Hepatocyte (in vitro differentiated cells): Measurements from ENCODE around the gene HIP1R. TPM values are rescaled to one million over a fixed set of nuclear protein-coding genes. Genes with fewer than 3 reads are reported as not detected.

Experiments
- DNase-seq: peaks from one replicate; pipeline ENCODE4 v3.0.0-alpha.2; 2016; ENCODE audit warnings: low spot score
- H2AFZ ChIP-seq: fragments of 200-600 bp; sonication (generic); 2 replicates; pipeline ENCODE4 v1.6.0; 2016; ENCODE audit warnings: antibody characterized with exemption, mild to moderate bottlenecking
- H3K27ac ChIP-seq: fragments of 200-600 bp; sonication (generic); 2 replicates; pipeline ENCODE4 v1.5.1; 2016; ENCODE audit warnings: mild to moderate bottlenecking
- H3K27me3 ChIP-seq: fragments of 200-600 bp; sonication (generic); 2 replicates; pipeline ENCODE4 v1.6.1; 2016
- H3K36me3 ChIP-seq: fragments of 200-600 bp; sonication (generic); replicated peaks from 2 replicates; pipeline ENCODE4 v1.5.1; 2016; ENCODE audit warnings: low read depth; ENCODE audit not compliant: insufficient read depth
- H3K4me1 ChIP-seq: fragments of 200-600 bp; sonication (generic); 2 replicates; pipeline ENCODE4 v1.5.1; 2016; ENCODE audit warnings: mild to moderate bottlenecking, moderate library complexity; ENCODE audit not compliant: insufficient read depth
- H3K4me2 ChIP-seq: fragments of 200-600 bp; sonication (generic); 2 replicates; pipeline ENCODE4 v1.6.0; 2016
- H3K4me3 ChIP-seq: fragments of 200-600 bp; sonication (generic); 2 replicates; pipeline ENCODE4 v1.5.1; 2016; ENCODE audit warnings: mild to moderate bottlenecking
- H3K79me2 ChIP-seq: fragments of 200-600 bp; sonication (generic); 2 replicates; pipeline ENCODE4 v1.6.0; 2017; ENCODE audit warnings: mild to moderate bottlenecking
- H3K9me2 ChIP-seq: fragments of 200-600 bp; sonication (generic); replicated peaks from 2 replicates; pipeline ENCODE4 v1.6.0; 2017; ENCODE audit warnings: mild to moderate bottlenecking; ENCODE audit not compliant: insufficient read depth
- H3K9me3 ChIP-seq: fragments of 200-600 bp; sonication (generic); 2 replicates; pipeline ENCODE4 v1.5.1; 2016; ENCODE audit warnings: low read depth, mild to moderate bottlenecking
- H4K20me1 ChIP-seq: fragments of 200-600 bp; sonication (generic); 2 replicates; pipeline ENCODE4 v1.6.0; 2016; ENCODE audit warnings: mild to moderate bottlenecking; ENCODE audit not compliant: insufficient read depth, poor library complexity, severe bottlenecking
- EZH2 ChIP-seq: fragments of 200-600 bp; sonication (generic); IDR thresholded peaks from 2 replicates; pipeline ENCODE4 v1.6.1; 2016; ENCODE audit warnings: antibody characterized with exemption, mild to moderate bottlenecking, borderline replicate concordance
- EZH2phosphoT487 ChIP-seq: fragments of 200-600 bp; sonication (generic); IDR thresholded peaks from one replicate; pipeline ENCODE4 v1.6.1; 2018; ENCODE audit warnings: antibody characterized with exemption, mild to moderate bottlenecking, low read depth, moderate library complexity; ENCODE audit not compliant: unreplicated experiment, severe bottlenecking
- WGBS: methylation state at CpG from one replicate; pipeline ENCODE4 v1.1.6; 2016; ENCODE audit warnings: low lambda C conversion rate; ENCODE audit errors: missing lambda C conversion rate; 5-methylcytosine and 5-hydroxymethylcytosine counted together
- polyA plus RNA-seq: library from polyadenylated mRNA; unstranded; fragments of >200 nt; fragmentation: Nextera tagmentation; extraction: Ambion mirVana; gene quantifications from 2 replicates; pipeline ENCODE4 v1.2.1, GENCODE V29; 2016
- total RNA-seq: library from RNA; depleted of rRNA; stranded (reverse); fragments of >200 nt; gene quantifications from 2 replicates; pipeline ENCODE4 v1.2.3, GENCODE V29; 2014
- TF ChIP-seq, protein P1 (sequence below): fragments of 200-600 bp; sonication (generic); IDR thresholded peaks from 2 replicates; pipeline ENCODE4 v1.5.1; 2016; ENCODE audit warnings: antibody characterized with exemption, mild to moderate bottlenecking; ENCODE audit not compliant: poor library complexity

Gene HIP1R
- total and polyA plus RNA-seq, 2 experiments from 2014 or later = 31.8 to 44.3 TPM

GRCh38 chr12:122845041-122845864, 10.0 kb downstream of the HIP1R start:
- 90% methylated on average over 30 of the region's 30 CpGs for WGBS
- no peak overlapping the region for H2AFZ ChIP-seq

DNA sequence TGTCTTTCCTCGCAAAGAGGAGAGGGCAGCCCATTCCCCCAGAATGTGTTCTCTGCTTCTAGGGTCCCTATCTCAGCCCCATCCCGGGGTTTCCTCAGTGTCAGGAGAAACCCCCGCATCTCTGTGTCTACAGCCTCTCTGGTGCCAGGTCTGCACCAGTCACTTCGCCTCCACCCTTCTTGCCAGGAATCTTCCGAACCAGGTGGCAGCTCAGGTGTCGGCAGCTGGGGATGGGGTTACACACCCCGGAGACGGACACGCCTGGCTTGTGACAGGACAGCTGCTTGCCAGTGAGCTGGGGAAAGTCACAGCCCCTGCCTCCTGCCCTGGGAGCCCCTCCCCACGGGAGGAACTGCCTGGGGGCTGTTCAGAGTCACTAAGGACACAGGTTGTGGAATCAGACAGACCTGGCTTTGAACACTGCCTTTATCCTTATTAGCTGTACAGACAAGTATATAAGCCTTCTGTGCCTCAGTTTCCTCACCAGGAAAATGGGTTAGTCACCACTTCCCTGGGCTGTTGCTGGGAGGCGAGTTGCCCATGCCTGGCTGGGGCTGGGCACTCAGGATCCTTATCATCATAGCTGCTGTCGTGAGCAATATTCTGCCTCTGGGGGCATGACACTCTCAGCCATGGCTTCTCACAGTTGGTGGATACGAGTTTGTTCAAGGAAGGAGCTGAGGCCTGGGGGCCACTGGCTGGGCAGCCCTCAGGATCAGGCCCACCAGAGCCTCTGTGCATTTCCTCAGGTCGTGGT, 10.8 kb downstream of the HIP1R start:
- H3K79me2 ChIP-seq = peaks cover 56% of the 10 kb centered on the region
- H3K9me3 ChIP-seq = no peaks in the 10 kb centered on the region
- TF ChIP-seq EZH2phosphoT487 (no peak), EZH2 (no peak)
- TF ChIP-seq, protein P1, sequence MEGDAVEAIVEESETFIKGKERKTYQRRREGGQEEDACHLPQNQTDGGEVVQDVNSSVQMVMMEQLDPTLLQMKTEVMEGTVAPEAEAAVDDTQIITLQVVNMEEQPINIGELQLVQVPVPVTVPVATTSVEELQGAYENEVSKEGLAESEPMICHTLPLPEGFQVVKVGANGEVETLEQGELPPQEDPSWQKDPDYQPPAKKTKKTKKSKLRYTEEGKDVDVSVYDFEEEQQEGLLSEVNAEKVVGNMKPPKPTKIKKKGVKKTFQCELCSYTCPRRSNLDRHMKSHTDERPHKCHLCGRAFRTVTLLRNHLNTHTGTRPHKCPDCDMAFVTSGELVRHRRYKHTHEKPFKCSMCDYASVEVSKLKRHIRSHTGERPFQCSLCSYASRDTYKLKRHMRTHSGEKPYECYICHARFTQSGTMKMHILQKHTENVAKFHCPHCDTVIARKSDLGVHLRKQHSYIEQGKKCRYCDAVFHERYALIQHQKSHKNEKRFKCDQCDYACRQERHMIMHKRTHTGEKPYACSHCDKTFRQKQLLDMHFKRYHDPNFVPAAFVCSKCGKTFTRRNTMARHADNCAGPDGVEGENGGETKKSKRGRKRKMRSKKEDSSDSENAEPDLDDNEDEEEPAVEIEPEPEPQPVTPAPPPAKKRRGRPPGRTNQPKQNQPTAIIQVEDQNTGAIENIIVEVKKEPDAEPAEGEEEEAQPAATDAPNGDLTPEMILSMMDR = no peak
- 81% methylated on average over 14 of the region's 14 CpGs for WGBS
- H4K20me1 ChIP-seq = peaks cover 20% of the 10 kb centered on the region
- H3K36me3 ChIP-seq = no peaks in the 10 kb centered on the region
- no peaks in the 10 kb centered on the region for H3K9me2 ChIP-seq
- H3K4me2 ChIP-seq = no peak overlapping the region
- no peak overlapping the region for H3K27ac ChIP-seq
- H2AFZ ChIP-seq = no peak overlapping the region
- no peak for DNase-seq
- H3K27me3 ChIP-seq = no peaks in the 10 kb centered on the region
- H3K4me3 ChIP-seq = no peak overlapping the region
- no peaks in the 10 kb centered on the region for H3K4me1 ChIP-seq

More at GRCh38 chr12:122845041-122845864, 10.0 kb downstream of the HIP1R start:
- H3K9me3 ChIP-seq = no peaks in the 10 kb centered on the region
- no peaks in the 10 kb centered on the region for H3K9me2 ChIP-seq
- no peaks in the 10 kb centered on the region for H3K36me3 ChIP-seq
- no peaks in the 10 kb centered on the region for H3K4me1 ChIP-seq
- peaks cover 64% of the 10 kb centered on the region for H3K79me2 ChIP-seq
- H3K4me2 ChIP-seq = no peak overlapping the region
- no peak for DNase-seq
- H3K4me3 ChIP-seq = no peak overlapping the region
- H4K20me1 ChIP-seq = peaks cover 20% of the 10 kb centered on the region
- H3K27ac ChIP-seq = no peak overlapping the region
- H3K27me3 ChIP-seq = no peaks in the 10 kb centered on the region
- TF ChIP-seq, protein P1 = no peak

GRCh38 chr12:122846622-122847515, 11.6 kb downstream of the HIP1R start:
- H3K27me3 ChIP-seq = no peaks in the 10 kb centered on the region
- H3K36me3 ChIP-seq = no peaks in the 10 kb centered on the region
- no peak for TF ChIP-seq EZH2phosphoT487
- TF ChIP-seq, protein P1 = no peak
- no peak for TF ChIP-seq EZH2
- H3K4me3 ChIP-seq = no peak overlapping the region
- H3K9me3 ChIP-seq = no peaks in the 10 kb centered on the region
- H3K4me2 ChIP-seq = no peak overlapping the region
- H3K9me2 ChIP-seq = no peaks in the 10 kb centered on the region
- no peak overlapping the region for H3K27ac ChIP-seq
- H4K20me1 ChIP-seq = peaks cover 20% of the 10 kb centered on the region
- WGBS = 84% methylated on average over 19 of the region's 27 CpGs
- H3K4me1 ChIP-seq = no peaks in the 10 kb centered on the region
- H2AFZ ChIP-seq = no peak overlapping the region
- peaks cover 50% of the 10 kb centered on the region for H3K79me2 ChIP-seq
- no peak for DNase-seq
